Effector CD4-positive, alpha-beta T cell (primary cell): ENCODE measurements around the gene PCDH10.

Source experiments
- DNase-seq: peaks from one replicate; pipeline ENCODE4 v3.0.0-alpha.2; 2020

The PCDH10 gene

DNA sequence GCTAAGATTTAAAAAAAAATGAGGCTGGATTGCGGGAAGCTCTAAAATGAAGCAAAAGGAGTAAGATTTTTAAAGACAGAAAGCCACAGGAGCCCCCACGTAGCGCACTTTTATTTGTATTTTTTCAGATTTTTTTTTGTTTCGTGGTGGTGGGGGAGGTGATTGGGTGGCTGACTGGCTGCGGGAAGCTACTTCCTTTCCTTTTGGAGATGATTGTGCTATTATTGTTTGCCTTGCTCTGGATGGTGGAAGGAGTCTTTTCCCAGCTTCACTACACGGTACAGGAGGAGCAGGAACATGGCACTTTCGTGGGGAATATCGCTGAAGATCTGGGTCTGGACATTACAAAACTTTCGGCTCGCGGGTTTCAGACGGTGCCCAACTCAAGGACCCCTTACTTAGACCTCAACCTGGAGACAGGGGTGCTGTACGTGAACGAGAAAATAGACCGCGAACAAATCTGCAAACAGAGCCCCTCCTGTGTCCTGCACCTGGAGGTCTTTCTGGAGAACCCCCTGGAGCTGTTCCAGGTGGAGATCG lies 908 bp downstream of the PCDH10 start:
- no peak for DNase-seq

DNA sequence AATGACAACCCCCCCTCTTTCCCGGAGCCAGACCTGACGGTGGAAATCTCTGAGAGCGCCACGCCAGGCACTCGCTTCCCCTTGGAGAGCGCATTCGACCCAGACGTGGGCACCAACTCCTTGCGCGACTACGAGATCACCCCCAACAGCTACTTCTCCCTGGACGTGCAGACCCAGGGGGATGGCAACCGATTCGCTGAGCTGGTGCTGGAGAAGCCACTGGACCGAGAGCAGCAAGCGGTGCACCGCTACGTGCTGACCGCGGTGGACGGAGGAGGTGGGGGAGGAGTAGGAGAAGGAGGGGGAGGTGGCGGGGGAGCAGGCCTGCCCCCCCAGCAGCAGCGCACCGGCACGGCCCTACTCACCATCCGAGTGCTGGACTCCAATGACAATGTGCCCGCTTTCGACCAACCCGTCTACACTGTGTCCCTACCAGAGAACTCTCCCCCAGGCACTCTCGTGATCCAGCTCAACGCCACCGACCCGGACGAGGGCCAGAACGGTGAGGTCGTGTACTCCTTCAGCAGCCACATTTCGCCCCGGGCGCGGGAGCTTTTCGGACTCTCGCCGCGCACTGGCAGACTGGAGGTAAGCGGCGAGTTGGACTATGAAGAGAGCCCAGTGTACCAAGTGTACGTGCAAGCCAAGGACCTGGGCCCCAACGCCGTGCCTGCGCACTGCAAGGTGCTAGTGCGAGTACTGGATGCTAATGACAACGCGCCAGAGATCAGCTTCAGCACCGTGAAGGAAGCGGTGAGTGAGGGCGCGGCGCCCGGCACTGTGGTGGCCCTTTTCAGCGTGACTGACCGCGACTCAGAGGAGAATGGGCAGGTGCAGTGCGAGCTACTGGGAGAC lies 1.6 kb downstream of the PCDH10 start:
- no peak for DNase-seq

GRCh38 chr4:133151341-133151690 lies 2.2 kb downstream of the PCDH10 start:
- no peak for DNase-seq

DNA sequence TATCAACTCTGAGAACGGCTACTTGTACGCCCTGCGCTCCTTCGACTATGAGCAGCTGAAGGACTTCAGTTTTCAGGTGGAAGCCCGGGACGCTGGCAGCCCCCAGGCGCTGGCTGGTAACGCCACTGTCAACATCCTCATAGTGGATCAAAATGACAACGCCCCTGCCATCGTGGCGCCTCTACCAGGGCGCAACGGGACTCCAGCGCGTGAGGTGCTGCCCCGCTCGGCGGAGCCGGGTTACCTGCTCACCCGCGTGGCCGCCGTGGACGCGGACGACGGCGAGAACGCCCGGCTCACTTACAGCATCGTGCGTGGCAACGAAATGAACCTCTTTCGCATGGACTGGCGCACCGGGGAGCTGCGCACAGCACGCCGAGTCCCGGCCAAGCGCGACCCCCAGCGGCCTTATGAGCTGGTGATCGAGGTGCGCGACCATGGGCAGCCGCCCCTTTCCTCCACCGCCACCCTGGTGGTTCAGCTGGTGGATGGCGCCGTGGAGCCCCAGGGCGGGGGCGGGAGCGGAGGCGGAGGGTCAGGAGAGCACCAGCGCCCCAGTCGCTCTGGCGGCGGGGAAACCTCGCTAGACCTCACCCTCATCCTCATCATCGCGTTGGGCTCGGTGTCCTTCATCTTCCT lies 2.7 kb downstream of the PCDH10 start:
- no peak for DNase-seq

- no peak for DNase-seq
These were observed 3.3 kb downstream of the PCDH10 start for GRCh38 chr4:133152330-133152821.

- no peak for DNase-seq
These were observed 3.9 kb downstream of the PCDH10 start for GRCh38 chr4:133152831-133153481.

GRCh38 chr4:133154725-133155124 lies 5.6 kb downstream of the PCDH10 start:
- DNase-seq: no peak

- no peak for DNase-seq
These were observed 7.0 kb downstream of the PCDH10 start for GRCh38 chr4:133156096-133156495.

- no peak for DNase-seq
These were observed 7.5 kb downstream of the PCDH10 start for GRCh38 chr4:133156556-133156955.

- no peak for DNase-seq
These were observed 8.5 kb downstream of the PCDH10 start for GRCh38 chr4:133157460-133158160.

DNA sequence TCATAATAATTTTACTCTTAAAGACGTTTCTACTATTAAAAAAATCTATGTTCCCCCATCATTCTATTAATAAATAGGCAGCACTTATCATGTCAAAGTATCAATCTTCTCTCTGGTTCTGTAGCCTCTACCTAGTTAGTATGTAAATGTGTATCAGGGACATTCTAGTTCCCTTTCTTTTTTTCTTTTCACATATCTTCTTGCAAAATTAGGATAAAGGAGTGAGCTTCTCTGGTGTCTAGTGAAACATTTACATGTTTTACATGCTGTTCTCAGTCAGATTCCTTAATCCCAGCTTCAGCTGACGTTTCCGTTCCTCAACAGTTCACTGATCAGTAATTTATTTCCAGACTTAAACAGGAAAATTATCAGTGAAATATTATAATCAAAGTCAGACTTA lies 11.8 kb downstream of the PCDH10 start:
- DNase-seq: no peak

GRCh38 chr4:133161570-133162295 lies 12.6 kb downstream of the PCDH10 start:
- DNase-seq: no peak

GRCh38 chr4:133162941-133163340 lies 13.8 kb downstream of the PCDH10 start:
- no peak for DNase-seq

DNA sequence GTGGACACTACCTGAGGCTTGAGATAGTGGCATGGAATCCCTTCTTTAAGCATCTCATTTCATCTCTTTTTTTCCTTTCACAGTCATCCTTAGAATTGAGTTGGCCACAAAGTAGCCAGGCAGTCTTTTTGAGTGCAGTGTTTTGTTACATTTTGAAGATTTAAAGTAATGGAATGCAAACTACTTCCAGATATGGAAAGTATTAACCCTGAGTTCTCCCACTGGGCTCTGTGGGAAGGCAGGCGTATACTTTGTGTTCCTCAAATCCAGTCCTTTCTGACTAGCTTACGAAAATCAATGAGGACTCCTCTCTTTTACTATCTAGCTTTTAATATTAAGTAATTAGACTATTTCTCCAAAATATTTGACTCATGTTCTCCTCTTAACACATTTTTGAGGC lies 29.9 kb downstream of the PCDH10 start:
- no peak for DNase-seq

DNA sequence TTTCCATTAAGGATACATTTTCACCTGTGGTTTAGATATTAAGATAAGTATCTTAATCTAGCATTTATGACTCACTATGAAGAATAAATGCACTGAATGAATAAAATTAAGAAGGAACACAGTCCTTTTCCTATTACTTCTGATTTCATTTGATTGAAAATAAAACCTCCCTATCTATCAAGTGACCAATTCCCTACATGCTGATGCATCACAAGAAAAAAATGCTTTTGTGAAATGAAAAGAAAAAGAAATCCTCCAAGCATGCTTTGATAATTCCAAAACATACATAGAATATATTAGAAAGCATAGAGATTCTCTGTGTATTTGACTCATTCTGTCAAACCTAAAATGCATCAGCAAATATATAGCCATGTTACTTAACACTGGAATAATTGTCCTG lies 37.1 kb downstream of the PCDH10 start:
- no peak for DNase-seq

DNA sequence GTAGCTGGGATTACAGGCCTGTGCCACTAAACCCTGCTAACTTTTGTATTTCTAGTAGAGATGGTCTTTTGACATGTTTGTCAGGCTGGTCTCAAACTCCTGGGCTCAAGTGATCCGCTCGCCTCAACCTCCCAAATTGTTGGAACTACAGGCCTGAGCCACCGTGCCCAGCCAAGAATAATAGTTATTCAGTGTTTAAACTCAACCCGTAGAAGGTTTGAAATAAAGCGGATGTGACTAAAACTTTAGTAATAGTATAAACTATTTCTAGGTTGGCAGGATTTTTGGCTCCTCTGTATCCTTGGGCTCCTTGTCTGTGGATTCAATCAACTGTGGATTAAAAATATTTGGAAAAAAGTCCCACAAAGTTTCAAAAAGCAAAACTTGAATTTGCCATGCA lies 37.8 kb downstream of the PCDH10 start:
- DNase-seq: no peak

DNA sequence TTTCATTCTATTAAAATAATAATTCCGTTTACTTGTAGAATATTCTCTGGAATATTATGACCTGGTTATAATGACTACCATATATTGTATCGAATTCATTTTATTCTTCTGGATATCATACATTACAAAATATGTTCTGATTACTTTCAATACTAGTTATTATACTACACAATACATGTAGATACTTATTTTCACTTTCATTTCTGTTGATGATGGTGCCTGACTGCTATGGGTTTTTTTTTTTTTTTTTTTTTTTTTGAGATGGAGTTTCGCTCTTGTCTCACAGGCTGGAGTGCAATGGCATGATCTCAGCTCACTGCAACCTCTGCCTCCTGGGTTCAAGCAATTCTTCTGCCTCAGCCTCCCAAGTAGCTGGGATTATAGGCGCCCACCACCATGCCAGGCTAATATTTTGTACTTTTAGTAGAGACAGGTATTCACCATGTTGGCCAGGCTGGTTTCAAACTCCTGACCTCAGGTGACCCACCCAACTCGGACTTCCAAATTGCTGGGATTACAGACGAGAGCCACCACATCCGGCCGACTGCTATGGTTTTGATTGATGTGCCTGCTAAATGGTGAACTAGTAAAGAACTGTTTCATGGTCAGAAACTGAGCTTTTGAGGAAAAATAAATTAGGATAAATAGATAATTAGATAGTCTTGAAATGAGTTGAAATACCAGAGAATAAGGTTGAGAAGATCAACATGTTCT lies 39.5 kb downstream of the PCDH10 start:
- DNase-seq: no peak

DNA sequence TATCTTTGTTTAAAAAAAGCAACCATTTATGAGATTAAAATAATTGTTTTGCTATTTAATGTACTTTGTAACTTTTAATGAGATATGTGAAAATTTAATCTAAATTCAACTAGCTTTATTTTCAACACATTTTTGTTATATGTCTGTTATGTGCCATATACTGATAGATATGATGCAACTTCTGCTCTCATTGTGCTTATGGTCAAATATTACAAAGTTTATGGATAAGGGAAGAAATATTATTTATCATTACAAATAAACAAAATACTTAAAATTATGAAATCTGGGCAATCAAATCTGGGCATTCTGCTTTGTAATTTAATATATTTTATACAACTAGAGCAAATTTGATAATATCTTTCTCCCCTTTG lies 40.0 kb downstream of the PCDH10 start:
- no peak for DNase-seq

DNA sequence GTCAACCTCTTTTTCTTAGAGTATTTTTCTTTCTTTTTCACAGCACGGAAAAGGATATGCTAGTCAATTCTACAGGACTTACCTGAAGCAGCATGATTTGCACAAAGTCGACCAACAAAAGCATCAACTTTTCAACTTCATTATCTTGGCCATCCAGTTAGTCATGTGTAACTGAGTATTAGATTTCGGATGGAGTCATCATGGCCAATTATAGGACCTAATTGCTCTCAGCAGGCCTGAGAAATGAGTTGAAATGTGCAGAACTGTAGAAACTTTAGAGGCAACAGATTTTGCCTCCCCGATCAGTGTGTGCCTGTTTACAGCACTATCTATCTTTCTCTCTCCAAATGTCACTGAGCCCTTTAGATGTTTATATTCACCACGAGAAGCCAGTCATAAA lies 41.0 kb downstream of the PCDH10 start:
- DNase-seq: no peak

- no peak for DNase-seq
These were observed 59.7 kb downstream of the PCDH10 start for GRCh38 chr4:133208694-133209285.

DNA sequence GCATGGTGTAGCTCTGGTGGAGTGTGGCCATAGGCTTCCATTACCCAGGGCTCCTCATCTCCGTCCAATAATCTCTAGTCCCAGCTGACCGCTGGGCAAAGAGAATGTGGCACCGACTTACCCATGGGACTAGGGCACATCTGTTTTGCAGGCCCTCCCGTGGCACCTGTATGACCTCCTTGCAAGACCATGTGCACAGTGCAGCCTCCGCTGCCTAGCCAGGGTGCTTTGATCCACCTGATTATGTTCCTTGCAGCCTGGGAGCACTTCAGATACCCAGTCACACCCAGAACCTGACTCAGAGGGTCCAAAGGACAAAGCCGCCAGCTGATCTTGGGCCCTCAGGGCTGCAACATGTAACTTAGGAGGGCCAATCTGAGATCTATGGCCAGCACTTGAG lies 84.8 kb downstream of the PCDH10 start:
- no peak for DNase-seq
